Testis (tissue), 2 donors: ENCODE measurements around the gene ADCY9.

Source experiments
- POLR2A ChIP-seq: fragments of 450-650 bp; IDR thresholded peaks from one replicate; pipeline ENCODE4 v1.6.1; 2017; ENCODE audit warnings: antibody characterized with exemption, mild to moderate bottlenecking, moderate library complexity
- TF ChIP-seq, protein P1 (sequence below), 3 experiments: fragments of 450-650 bp in 2 of 3; fragments of 200-600 bp in 1 of 3; sonication (generic) in 1 of 3; IDR thresholded peaks; one replicate each; pipeline ENCODE4 v1.5.1; 2016 to 2019; ENCODE audit warnings: antibody characterized with exemption in 3 of 3, mild to moderate bottlenecking in 2 of 3, moderate library complexity in 1 of 3

DNA sequence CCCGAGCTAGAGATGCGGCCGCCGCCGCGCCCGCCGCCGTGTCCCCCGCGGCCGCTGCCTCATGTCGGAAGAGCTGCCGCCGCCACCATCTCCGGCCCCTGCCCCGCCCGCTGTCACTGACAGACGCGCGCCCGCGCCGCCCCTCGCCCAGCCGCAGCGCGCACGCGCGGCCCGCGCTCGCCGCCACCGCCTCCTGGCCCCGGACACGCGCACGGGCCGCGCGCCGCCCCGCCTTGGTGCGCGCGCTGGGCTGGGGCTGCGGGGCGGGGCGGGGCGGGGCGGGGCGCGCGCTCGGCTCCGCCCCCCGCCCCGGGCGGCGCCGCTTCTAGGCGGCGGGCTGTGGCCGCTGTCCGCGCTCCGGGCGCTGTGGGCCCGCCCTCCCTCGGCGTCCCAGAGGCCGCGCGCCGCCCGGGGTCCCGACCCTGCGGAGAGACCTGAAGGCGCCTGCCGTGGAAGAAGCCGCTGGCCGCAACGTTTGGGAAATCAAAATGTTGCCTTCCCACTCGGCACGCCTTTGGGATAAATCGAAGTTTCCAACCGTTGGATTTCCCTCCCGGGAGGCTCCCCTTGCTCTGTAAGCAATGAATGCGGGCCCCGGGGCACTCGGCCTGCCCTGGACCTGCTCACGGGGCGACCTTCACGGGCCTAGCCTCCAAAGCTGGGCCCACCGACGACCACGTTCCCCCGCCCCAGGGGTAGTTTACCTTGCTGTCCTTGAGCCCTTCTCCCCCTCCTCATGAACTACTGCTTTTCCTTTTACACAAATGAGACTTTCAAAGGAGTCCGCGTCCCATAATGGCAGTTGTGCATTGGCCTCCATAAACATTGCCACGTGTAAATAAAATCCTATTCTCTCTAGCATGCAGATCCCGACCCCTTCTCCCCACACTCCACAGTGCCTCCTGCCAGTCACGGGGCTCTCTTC, at the start of gene ADCY9:
- TF ChIP-seq, protein P1, sequence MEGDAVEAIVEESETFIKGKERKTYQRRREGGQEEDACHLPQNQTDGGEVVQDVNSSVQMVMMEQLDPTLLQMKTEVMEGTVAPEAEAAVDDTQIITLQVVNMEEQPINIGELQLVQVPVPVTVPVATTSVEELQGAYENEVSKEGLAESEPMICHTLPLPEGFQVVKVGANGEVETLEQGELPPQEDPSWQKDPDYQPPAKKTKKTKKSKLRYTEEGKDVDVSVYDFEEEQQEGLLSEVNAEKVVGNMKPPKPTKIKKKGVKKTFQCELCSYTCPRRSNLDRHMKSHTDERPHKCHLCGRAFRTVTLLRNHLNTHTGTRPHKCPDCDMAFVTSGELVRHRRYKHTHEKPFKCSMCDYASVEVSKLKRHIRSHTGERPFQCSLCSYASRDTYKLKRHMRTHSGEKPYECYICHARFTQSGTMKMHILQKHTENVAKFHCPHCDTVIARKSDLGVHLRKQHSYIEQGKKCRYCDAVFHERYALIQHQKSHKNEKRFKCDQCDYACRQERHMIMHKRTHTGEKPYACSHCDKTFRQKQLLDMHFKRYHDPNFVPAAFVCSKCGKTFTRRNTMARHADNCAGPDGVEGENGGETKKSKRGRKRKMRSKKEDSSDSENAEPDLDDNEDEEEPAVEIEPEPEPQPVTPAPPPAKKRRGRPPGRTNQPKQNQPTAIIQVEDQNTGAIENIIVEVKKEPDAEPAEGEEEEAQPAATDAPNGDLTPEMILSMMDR (IDR thresholded peaks at IDR 0.05): no peak
- no peak for TF ChIP-seq POLR2A
